NCI-H446 (cell line): Measurements from ENCODE around the gene MPL.

Experiments used
- DNase-seq, 2 experiments: peaks; one replicate each; lab custom pipeline; 2025; lab: John Stamatoyannopoulos, UW

The MPL gene

GRCh38 chr1:43306688-43307457 is 30.7 kb upstream of the MPL start:
- no peak for DNase-seq

- no peak for DNase-seq
Observed at GRCh38 chr1:43307458-43308158, 30.0 kb upstream of the MPL start.

DNA sequence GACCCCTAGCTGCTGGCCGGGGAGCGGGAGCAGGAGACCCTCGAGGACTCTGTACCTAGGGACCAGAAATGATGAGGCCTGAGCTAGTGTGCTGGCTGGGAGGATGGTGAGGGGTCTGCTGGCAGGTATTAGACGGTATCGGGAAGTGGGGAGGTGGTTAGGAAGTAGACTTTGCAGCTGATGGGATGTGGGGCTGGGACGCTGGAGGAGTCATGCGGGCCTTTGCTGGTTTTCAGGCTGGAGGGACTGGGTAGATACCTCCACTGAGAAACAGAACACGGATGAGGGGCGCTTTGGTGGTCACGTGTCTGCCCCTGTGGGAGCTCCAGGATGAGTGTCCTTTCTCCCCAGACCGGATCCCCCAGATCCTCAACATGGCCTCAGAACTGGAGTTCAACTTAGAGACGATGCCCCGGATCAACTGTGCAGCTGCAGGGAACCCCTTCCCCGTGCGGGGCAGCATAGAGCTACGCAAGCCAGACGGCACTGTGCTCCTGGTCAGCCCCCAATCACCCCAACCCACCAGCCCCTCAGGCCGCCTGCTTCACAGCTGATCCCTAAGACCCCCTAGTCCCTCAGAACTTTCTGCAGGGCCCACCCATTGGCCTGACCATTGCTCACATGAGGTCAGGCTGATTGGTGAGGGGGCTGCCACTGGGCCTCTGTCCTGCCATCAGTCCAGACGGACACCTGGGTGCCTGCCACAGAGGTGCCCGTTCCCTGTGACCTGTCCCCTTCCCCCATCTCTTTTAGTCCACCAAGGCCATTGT is 28.8 kb upstream of the MPL start:
- DNase-seq: no peak

GRCh38 chr1:43309405-43310025 is 28.1 kb upstream of the MPL start:
- DNase-seq: no peak

- DNase-seq: no peak
Observed at GRCh38 chr1:43311521-43311920, 26.1 kb upstream of the MPL start.

- no peak for DNase-seq
Observed at GRCh38 chr1:43312212-43312623, 25.4 kb upstream of the MPL start.

- DNase-seq: no peak
Observed at GRCh38 chr1:43312663-43313515, 24.7 kb upstream of the MPL start.

DNA sequence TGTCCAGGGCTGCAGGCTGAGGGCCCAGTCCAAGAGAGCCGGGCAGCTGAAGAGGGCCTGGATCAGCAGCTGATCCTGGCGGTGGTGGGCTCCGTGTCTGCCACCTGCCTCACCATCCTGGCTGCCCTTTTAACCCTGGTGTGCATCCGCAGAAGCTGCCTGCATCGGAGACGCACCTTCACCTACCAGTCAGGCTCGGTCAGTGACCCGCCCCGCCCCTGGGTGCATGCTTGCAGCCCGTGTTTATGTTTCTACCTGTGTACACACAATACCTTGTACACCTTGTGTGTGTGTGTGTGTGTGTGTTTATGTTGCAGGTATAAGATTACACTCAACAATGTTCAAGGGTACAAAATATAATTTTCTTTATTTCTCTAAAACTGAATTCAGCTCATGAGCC is 23.8 kb upstream of the MPL start:
- no peak for DNase-seq

DNA sequence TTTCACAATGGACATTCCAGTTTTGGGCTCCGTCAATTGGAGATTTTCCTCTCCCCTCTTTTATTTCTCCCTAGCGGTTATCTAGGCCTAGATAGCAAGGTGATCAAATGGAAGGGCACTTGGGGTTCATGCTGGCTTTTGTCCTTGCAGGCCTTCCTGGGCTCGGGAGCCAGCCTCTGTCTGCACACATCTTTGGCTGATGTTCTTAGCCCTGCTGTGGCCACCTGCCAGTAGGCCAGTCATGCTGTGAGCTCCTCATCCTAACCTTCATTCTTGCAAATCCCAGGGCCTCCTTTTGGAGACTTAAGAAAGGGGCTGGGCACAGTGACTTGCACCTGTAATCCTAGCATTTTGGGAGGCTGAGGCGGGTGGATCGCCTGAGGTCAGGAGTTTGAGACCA is 23.4 kb upstream of the MPL start:
- no peak for DNase-seq

DNA sequence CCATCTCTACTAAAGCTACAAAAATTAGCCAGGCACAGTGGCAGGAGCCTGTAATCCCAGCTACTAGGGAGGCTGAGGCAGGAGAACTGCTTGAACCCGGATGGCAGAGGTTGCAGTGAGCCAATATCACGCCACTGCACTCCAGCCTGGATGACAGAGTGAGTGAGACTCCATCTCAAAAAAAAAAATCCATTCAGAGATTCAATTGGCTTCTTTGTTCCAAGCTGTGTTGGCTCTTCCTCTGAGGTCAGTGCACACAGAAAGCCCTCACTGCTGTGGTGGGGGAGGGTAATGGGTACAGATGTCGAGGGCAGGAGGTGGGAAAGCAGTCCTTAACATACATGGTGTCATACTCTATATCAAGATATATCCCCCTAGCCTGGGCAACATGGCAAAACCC is 22.1 kb upstream of the MPL start:
- no peak for DNase-seq

- no peak for DNase-seq
Observed at GRCh38 chr1:43315963-43316737, 21.5 kb upstream of the MPL start.

GRCh38 chr1:43316738-43317520 is 20.7 kb upstream of the MPL start:
- DNase-seq: no peak

- DNase-seq: peak in 1 of 2 experiments; percentile 26
Observed at GRCh38 chr1:43317817-43318471, 19.7 kb upstream of the MPL start.

DNA sequence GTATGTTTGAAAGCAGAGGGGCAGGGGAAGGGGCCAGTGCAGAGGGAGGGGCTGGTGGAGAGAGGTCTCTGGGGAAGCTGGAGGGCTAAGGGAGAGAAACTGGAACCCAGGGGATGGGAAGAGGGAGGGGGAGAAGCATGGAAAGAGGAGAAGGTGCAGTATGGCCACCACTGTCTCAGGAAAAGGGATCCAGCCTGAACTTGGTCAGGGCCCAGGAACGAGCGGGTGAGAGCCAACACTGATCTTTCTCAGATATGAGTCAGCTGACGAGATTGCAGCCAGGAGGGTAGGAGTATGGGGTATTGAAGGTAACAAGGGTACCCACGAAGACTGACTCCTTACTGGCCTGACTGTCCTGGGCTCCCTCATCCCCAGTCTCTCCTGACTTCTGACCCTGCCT is 18.8 kb upstream of the MPL start:
- DNase-seq: no peak

- DNase-seq: no peak
Observed at GRCh38 chr1:43319288-43319687, 18.3 kb upstream of the MPL start.

GRCh38 chr1:43319766-43320165 is 17.9 kb upstream of the MPL start:
- no peak for DNase-seq

DNA sequence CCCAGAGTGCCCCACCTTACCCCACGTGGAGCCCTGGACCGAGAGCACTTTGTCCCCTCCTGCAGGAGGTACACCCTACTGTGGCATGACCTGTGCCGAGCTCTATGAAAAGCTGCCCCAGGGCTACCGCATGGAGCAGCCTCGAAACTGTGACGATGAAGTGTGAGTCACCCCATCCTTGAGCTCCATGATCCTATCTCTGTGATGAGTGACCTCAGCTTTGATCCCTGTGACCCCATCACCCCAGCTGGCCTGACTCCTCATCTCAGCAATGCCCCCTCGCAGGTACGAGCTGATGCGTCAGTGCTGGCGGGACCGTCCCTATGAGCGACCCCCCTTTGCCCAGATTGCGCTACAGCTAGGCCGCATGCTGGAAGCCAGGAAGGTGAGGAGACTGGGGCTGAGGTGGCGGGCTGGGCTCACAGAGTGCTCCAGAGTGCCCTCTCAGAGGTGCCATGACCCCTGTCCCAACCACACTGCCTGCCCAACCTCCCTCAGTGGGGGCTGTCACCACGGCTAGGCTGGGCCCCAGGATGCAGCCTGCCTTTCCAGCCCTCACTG is 16.2 kb upstream of the MPL start:
- no peak for DNase-seq

GRCh38 chr1:43322506-43322905 is 15.1 kb upstream of the MPL start:
- DNase-seq: no peak

GRCh38 chr1:43324810-43325209 is 12.8 kb upstream of the MPL start:
- DNase-seq: no peak
